ENCODE measurements around the gene MAPKBP1.

The MAPKBP1 gene

DNA sequence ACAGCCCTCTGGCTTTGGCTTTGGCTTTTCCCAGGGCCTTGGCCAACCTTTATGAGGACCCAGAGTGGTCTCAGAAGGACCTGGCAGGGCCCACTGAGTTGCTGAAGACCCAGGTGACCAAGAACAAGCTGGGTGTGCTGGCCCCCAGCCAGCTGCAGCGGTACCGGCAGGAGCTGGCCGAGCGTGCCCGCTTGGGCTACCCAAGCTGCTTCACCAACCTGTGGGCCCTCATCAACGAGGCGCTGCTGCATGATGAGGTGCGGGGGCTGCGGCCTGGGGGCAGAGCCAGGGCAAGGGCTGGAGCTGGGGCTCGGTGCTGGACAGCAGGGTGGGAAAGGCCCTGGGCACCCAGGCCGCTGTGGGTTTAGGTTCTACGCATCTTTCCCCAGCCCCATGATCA, 70.5 kb downstream of the MAPKBP1 start:
- H3K9ac ChIP-seq = no peak overlapping the region
- H3K4me1 ChIP-seq = no peaks in the 10 kb centered on the region
- TF ChIP-seq, protein P1, sequence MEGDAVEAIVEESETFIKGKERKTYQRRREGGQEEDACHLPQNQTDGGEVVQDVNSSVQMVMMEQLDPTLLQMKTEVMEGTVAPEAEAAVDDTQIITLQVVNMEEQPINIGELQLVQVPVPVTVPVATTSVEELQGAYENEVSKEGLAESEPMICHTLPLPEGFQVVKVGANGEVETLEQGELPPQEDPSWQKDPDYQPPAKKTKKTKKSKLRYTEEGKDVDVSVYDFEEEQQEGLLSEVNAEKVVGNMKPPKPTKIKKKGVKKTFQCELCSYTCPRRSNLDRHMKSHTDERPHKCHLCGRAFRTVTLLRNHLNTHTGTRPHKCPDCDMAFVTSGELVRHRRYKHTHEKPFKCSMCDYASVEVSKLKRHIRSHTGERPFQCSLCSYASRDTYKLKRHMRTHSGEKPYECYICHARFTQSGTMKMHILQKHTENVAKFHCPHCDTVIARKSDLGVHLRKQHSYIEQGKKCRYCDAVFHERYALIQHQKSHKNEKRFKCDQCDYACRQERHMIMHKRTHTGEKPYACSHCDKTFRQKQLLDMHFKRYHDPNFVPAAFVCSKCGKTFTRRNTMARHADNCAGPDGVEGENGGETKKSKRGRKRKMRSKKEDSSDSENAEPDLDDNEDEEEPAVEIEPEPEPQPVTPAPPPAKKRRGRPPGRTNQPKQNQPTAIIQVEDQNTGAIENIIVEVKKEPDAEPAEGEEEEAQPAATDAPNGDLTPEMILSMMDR (IDR thresholded peaks at IDR 0.05) = no peak
- H3K4me3 ChIP-seq (ENCODE audit: low read depth, low read length) = no peak overlapping the region
- no peak overlapping the region for H2AFZ ChIP-seq
- H3K27me3 ChIP-seq (ENCODE audit: control insufficient read depth, insufficient read depth, low read length) = no peaks in the 10 kb centered on the region
- H3K9me3 ChIP-seq (ENCODE audit: control insufficient read depth, low read length) = no peaks in the 10 kb centered on the region
- no peaks in the 10 kb centered on the region for H3K79me2 ChIP-seq
- no peak overlapping the region for H3K4me2 ChIP-seq (ENCODE audit: low read length)
- no peaks in the 10 kb centered on the region for H3K36me3 ChIP-seq (ENCODE audit: control insufficient read depth, insufficient read depth, low read length)
- H3K27ac ChIP-seq = no peak overlapping the region

DNA sequence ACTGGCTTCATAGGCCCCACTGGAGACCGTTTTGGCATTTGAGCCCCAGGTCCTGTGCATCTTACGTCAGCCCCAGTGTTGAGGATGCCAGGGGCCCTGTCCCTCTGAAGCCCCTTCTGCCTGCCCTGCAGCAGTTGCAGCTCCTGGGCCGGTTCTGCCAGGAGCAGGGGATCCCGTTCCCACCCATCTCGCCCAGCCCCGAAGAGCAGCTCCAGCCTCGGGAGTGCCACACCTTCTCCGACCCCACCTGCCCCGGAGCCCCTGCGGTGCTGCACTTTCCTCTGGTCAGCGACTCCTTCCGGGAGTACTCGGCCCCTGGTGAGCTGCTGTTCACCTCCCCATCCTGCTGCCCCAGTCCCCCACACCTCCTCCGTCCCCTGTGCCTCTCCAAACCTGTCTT, 72.9 kb downstream of the MAPKBP1 start:
- Histone ChIP-seq H3K27me3 (ENCODE audit: control insufficient read depth, insufficient read depth, low read length) (no peaks in the 10 kb centered on the region), H3K79me2 (no peaks in the 10 kb centered on the region), H2AFZ (no peak overlapping the region), H3K4me2 (ENCODE audit: low read length) (no peak overlapping the region), H3K27ac (no peak overlapping the region), H3K9ac (no peak overlapping the region), H3K4me3 (ENCODE audit: low read depth, low read length) (no peak overlapping the region), H3K9me3 (ENCODE audit: control insufficient read depth, low read length) (no peaks in the 10 kb centered on the region), H3K4me1 (no peaks in the 10 kb centered on the region), H3K36me3 (ENCODE audit: control insufficient read depth, insufficient read depth, low read length) (no peaks in the 10 kb centered on the region)
- TF ChIP-seq, protein P1 (IDR thresholded peaks at IDR 0.05) = no peak

DNA sequence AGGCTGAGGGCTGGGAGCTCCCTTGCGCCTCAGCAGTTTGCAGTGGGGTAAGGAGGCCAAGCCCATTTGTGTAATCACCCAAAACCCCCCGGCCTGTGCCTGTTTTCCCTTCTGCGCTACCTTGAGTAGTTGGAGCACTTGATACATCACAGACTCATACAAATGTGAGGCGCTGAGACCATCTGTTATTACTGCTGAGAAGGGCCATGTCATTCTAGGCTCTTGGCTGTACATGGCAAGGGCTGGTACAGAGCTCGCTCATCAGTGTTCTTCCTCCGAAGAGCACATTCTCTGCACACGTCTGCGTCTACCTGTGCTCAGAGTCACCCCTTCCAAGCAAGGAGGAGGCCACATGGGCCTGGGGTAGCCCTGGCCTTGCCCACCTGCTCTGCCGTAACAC, 73.7 kb downstream of the MAPKBP1 start:
- TF ChIP-seq, protein P1 (IDR thresholded peaks at IDR 0.05) = no peak
- Histone ChIP-seq H3K27ac (no peak overlapping the region), H3K9ac (no peak overlapping the region), H3K27me3 (ENCODE audit: control insufficient read depth, insufficient read depth, low read length) (no peaks in the 10 kb centered on the region), H3K9me3 (ENCODE audit: control insufficient read depth, low read length) (no peaks in the 10 kb centered on the region), H3K4me3 (ENCODE audit: low read depth, low read length) (no peak overlapping the region), H3K36me3 (ENCODE audit: control insufficient read depth, insufficient read depth, low read length) (no peaks in the 10 kb centered on the region), H3K79me2 (no peaks in the 10 kb centered on the region), H3K4me2 (ENCODE audit: low read length) (no peak overlapping the region), H2AFZ (no peak overlapping the region), H3K4me1 (no peaks in the 10 kb centered on the region)

DNA sequence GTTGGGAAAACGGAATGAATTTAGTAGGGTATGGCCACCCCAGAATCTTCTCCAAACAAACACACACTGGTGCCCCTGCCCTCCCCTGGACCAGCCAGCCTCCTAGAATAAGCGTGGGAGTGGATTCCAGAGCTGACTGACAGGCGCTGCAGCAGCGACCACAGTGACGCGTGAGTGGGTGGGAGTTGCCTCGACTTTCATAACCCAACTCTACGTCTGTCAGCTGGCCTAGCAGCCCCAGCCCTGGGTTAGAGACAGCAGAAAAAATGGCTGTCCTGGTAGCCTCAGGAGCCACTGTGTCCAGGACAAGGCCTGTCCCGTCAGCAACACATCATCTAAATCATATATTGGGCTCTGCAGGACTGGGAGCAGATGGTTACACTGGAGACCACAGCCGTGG, 74.3 kb downstream of the MAPKBP1 start:
- H3K27ac ChIP-seq = no peak overlapping the region
- TF ChIP-seq, protein P1 (IDR thresholded peaks at IDR 0.05) = no peak
- H3K9ac ChIP-seq = no peak overlapping the region
- H2AFZ ChIP-seq = no peak overlapping the region
- no peaks in the 10 kb centered on the region for H3K36me3 ChIP-seq (ENCODE audit: control insufficient read depth, insufficient read depth, low read length)
- no peaks in the 10 kb centered on the region for H3K27me3 ChIP-seq (ENCODE audit: control insufficient read depth, insufficient read depth, low read length)
- H3K4me3 ChIP-seq (ENCODE audit: low read depth, low read length) = no peak overlapping the region
- no peak overlapping the region for H3K4me2 ChIP-seq (ENCODE audit: low read length)
- no peaks in the 10 kb centered on the region for H3K4me1 ChIP-seq
- no peaks in the 10 kb centered on the region for H3K9me3 ChIP-seq (ENCODE audit: control insufficient read depth, low read length)
- no peaks in the 10 kb centered on the region for H3K79me2 ChIP-seq

DNA sequence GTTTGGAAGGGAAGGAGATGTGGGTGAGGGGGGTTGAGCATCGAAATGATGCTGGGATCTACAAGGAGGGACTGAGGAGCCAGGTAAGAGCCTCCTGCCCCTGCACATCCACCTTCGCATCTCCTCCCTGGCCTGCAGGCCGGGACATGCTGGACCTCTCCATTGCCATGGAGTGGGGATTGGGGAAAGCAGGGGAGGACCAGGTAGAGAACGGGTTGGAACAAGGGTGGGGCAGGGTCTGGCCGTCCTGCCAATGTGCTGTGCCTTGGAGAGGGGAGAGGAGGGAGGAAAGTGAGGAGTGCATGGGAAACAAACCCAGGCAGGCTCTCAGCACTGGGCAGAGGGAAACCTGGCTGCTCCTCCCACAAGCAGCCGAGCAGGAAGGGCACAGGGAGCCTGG, 74.9 kb downstream of the MAPKBP1 start:
- H3K36me3 ChIP-seq (ENCODE audit: control insufficient read depth, insufficient read depth, low read length) = no peaks in the 10 kb centered on the region
- TF ChIP-seq, protein P1 (IDR thresholded peaks at IDR 0.05) = no peak

More for the DNA sequence above, 74.9 kb downstream of the MAPKBP1 start:
- Histone ChIP-seq H3K4me2 (ENCODE audit: low read length) (no peak overlapping the region), H3K4me1 (no peaks in the 10 kb centered on the region), H3K79me2 (no peaks in the 10 kb centered on the region), H3K4me3 (ENCODE audit: low read depth, low read length) (no peak overlapping the region), H3K9me3 (ENCODE audit: control insufficient read depth, low read length) (no peaks in the 10 kb centered on the region), H3K27ac (no peak overlapping the region), H3K9ac (no peak overlapping the region), H2AFZ (no peak overlapping the region), H3K27me3 (ENCODE audit: control insufficient read depth, insufficient read depth, low read length) (no peaks in the 10 kb centered on the region)

All from parathyroid adenoma (tissue), 2 donors.